ENCODE results near the gene EN2.

EN2 gene

DNA sequence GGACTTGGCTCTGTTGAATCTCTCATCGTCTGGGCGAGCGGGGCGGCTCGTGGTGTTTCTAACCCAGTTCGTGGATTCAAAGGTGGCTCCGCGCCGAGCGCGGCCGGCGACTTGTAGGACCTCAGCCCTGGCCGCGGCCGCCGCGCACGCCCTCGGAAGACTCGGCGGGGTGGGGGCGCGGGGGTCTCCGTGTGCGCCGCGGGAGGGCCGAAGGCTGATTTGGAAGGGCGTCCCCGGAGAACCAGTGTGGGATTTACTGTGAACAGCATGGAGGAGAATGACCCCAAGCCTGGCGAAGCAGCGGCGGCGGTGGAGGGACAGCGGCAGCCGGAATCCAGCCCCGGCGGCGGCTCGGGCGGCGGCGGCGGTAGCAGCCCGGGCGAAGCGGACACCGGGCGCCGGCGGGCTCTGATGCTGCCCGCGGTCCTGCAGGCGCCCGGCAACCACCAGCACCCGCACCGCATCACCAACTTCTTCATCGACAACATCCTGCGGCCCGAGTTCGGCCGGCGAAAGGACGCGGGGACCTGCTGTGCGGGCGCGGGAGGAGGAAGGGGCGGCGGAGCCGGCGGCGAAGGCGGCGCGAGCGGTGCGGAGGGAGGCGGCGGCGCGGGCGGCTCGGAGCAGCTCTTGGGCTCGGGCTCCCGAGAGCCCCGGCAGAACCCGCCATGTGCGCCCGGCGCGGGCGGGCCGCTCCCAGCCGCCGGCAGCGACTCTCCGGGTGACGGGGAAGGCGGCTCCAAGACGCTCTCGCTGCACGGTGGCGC lies at the start of gene EN2:
Gene EN2 (plus strand): TSS at position 19 of the 767 bp plus-strand sequence. CDS start 249 bp downstream, at position 268.
- peak within 1 kb of the TSS; percentile 69 for H3K27ac Mint-ChIP-seq
- peak within 1 kb of the TSS; percentile 50 for H3K4me3 Mint-ChIP-seq
- no peaks in the 10 kb centered on the region for H3K9me3 Mint-ChIP-seq
- H3K27me3 Mint-ChIP-seq (ENCODE audit: low read depth) = peaks cover 75% of the 10 kb centered on the region
- H3K4me1 Mint-ChIP-seq (ENCODE audit: low read depth) = peaks cover 3% of the 10 kb centered on the region
- H3K36me3 Mint-ChIP-seq (ENCODE audit: low read depth) = peaks cover 3% of the 10 kb centered on the region

DNA sequence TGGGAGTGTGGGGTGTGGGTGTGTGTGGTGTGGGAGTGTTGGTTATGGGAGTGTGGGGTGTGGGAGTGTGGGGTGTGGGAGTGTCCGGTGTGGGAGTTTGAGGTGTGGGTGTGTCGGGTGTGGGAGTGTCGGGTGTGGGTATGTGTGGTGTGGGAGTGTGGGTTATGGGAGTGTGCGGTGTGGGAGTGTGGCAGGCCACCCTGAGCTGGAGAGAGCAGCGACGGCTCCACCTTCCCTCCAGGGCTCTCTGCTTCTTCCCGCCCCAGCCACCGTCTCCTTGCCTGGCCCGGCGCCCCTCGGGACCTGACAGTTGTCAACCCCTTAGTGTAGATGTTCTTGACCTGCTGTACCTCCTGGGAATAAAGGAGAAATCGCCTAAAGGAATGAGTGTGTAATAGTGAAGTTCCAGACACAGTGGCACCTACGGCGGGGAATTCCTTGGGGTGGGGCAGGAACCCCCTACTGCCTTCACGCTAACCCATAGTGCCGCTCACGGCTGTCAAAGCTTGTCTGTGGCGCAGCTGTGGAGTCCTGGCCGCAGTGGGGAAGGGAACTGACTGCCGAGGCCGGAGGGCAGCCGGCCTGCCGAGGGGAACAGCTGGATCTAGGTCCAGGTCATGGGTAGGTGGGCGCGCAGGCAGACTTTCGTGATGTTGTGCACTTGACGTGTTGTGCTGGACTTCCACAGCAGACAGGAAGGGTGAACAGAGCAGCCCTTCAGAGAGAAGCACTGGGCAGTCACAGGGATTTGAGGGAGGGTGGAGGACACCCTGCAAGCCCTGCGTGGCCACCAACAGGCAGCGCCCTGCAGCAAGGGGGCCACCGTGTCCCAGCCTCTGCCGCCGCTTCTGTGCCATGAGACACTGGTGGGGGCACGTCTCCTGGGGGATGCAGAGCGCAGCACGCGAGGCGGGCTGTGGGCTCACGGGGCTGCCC lies 49.0 kb upstream of the EN2 start:
- no peaks in the 10 kb centered on the region for H3K36me3 Mint-ChIP-seq (ENCODE audit: low read depth)
- H3K27ac Mint-ChIP-seq = no peak overlapping the region
- no peaks in the 10 kb centered on the region for H3K9me3 Mint-ChIP-seq
- H3K27me3 Mint-ChIP-seq (ENCODE audit: low read depth) = peaks cover 5% of the 10 kb centered on the region
- H3K4me1 Mint-ChIP-seq (ENCODE audit: low read depth) = no peaks in the 10 kb centered on the region
- no peak overlapping the region for H3K4me3 Mint-ChIP-seq

DNA sequence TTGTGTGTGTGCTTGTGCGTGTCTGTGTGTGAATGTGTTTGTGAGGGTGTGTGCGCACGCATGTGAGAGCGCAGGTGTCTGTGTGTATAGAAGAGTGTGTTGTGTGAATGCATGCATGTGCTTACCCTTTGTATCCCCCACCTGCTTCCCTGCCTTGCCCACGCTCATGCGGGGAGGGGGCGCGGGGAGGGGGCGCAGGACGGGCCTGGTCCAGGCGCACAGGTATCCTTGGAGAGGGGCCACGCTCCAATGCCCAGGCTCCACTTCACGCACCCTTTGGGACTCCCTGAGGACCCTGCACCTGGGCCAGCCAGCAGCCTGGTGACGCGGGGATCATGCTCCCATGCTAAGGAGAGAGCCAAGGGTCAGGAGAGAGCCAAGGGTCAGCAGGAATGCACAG lies 47.9 kb upstream of the EN2 start:
- no peak overlapping the region for H3K4me3 Mint-ChIP-seq

DNA sequence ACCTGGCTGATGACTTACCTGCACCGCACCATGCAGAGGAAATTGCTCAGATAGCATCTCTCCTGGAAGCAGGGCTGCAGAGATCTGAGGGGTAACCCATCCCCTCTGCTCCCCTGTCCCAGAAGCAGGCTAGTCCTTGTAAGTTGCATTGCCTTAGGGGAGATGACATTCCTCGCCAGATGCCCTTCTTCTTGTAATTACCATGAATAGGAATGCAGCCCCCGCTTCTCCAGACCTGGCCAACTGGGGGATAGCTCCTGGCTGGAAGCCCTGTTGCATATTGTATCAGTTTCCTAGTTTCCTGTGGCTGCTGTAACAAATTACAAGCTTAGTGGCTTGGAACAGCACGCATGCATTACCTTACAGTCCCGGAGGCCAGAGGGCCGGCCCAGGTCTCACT lies 47.5 kb upstream of the EN2 start:
- Mint-ChIP-seq H3K4me3 (no peak overlapping the region), H3K36me3 (ENCODE audit: low read depth) (no peaks in the 10 kb centered on the region), H3K4me1 (ENCODE audit: low read depth) (no peaks in the 10 kb centered on the region), H3K27me3 (ENCODE audit: low read depth) (peaks cover 5% of the 10 kb centered on the region), H3K27ac (no peak overlapping the region), H3K9me3 (no peaks in the 10 kb centered on the region)

More for the DNA sequence above, 47.9 kb upstream of the EN2 start:
- H3K4me1 Mint-ChIP-seq (ENCODE audit: low read depth) = no peaks in the 10 kb centered on the region
- no peak overlapping the region for H3K27ac Mint-ChIP-seq
- no peaks in the 10 kb centered on the region for H3K36me3 Mint-ChIP-seq (ENCODE audit: low read depth)
- no peaks in the 10 kb centered on the region for H3K9me3 Mint-ChIP-seq
- H3K27me3 Mint-ChIP-seq (ENCODE audit: low read depth) = peaks cover 5% of the 10 kb centered on the region

DNA sequence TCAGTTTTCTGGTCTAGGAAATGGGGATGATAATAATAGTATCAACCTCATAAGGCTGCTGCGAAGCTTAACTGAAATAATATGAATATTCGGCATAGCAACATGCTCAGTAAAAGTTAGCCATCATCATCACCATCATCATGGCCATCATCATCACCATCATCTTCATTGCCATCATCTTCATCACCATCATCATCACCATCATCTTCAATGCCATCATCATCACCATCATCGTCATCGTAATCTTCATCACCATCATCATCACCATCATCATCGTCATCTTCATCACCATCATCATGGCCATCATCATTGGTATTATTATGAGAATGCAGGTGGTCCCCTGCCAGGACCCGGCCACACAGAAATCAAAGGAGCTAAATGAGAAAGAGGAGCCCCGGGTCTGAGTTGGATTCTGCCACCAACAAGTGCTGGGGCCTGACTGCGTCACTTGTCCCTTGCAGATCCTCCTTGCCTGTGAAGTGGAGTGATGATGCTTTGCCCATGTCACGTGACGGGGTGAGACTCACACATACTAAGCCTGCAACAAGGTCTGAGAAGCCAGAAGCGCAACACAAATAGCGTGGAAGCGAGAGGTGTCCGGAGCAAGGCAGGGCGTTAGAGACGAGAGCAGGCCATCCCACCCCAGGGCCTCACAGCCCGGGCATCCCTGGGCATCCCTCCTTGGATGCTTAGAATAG lies 46.1 kb upstream of the EN2 start:
- H3K4me3 Mint-ChIP-seq = no peak overlapping the region
- H3K4me1 Mint-ChIP-seq (ENCODE audit: low read depth) = no peaks in the 10 kb centered on the region
- no peaks in the 10 kb centered on the region for H3K27me3 Mint-ChIP-seq (ENCODE audit: low read depth)
- no peak overlapping the region for H3K27ac Mint-ChIP-seq
- H3K9me3 Mint-ChIP-seq = no peaks in the 10 kb centered on the region
- no peaks in the 10 kb centered on the region for H3K36me3 Mint-ChIP-seq (ENCODE audit: low read depth)

DNA sequence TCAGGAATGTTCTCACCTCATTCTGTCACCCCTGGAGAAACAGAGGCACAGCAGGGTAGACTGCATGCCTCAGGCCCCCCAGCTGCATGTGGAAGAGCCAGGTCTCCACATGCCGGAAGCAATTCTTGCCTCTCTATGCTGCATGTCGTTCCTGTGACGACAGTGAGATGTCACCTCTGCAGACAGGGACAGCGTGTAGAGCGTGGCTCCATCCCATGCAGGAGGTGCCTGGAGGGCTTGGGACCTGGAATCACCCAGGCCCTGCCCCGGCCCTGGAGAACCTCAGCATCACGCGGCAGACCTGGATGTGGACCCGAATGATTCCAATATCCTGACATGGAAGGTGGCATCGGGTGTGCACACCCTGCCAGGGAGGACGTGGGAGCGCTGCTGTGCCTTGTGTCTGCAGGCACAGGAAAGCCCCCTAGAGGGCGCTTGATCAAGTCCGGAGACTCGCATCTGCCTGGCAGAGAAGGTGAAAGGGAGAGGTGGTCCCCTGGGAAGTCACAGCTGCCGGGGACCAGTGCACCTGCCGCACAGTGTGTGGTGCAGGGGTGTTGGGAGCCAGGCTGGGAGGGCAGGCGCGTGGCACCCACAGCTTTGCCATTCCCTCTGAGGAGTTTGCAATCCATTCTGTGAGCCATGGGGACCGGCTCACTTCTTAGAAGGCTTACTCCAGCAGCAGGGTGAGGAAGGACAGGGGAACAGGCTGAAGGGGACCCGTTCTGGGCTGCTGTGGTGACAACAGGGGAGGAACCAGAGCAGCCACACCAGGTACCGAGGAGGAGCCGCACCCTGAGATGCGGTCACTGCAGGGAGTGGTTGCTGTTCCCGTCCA lies 45.3 kb upstream of the EN2 start:
- H3K4me1 Mint-ChIP-seq (ENCODE audit: low read depth) = no peaks in the 10 kb centered on the region
- no peak overlapping the region for H3K4me3 Mint-ChIP-seq
- H3K9me3 Mint-ChIP-seq = no peaks in the 10 kb centered on the region
- no peak overlapping the region for H3K27ac Mint-ChIP-seq
- no peaks in the 10 kb centered on the region for H3K36me3 Mint-ChIP-seq (ENCODE audit: low read depth)
- H3K27me3 Mint-ChIP-seq (ENCODE audit: low read depth) = no peaks in the 10 kb centered on the region

DNA sequence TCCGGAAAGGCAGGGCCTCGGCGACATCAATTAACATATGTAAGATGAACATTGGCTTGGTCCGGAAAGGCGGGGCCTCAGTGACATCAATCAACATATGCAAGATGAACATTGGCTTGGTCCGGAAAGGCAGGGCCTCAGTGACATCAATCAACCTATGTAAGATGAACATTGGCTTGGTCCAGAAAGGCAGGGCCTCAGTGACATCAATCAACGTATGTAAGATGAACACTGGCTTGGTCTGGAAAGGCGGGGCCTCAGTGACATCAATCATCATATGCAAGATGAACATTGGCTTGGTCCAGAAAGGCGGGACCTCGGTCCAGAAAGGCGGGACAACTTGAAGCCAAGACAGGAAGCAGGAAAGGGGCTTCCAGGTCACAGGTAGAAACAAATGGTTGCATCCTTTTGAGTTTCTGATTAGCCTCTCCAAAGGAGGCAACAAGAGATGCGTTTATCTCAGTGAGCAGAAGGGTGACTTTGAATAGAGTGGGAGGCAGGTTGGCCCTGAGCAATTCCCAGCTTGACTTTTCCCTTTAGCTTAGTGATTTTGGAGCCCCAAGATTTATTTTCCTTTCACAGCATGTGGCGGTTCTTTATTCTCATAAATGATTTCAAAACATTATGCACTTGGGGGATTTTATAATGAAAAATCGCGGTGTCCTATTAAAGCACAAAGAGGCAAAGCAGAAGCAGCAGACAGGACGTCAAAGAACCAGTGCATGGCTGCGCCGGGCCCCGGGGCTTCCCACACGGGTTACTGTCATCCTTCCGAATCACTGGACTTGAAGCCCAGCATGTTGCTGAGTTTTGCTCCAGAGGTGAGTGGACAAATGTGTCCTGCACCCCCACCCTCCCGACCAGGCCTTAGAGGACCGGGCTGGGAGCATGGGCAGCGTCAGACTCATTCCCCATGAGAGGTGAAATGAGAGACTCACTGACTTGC lies 43.1 kb upstream of the EN2 start:
- no peaks in the 10 kb centered on the region for H3K9me3 Mint-ChIP-seq
- no peaks in the 10 kb centered on the region for H3K4me1 Mint-ChIP-seq (ENCODE audit: low read depth)
- H3K36me3 Mint-ChIP-seq (ENCODE audit: low read depth) = no peaks in the 10 kb centered on the region
- H3K27ac Mint-ChIP-seq = no peak overlapping the region
- H3K27me3 Mint-ChIP-seq (ENCODE audit: low read depth) = no peaks in the 10 kb centered on the region
- no peak overlapping the region for H3K4me3 Mint-ChIP-seq

DNA sequence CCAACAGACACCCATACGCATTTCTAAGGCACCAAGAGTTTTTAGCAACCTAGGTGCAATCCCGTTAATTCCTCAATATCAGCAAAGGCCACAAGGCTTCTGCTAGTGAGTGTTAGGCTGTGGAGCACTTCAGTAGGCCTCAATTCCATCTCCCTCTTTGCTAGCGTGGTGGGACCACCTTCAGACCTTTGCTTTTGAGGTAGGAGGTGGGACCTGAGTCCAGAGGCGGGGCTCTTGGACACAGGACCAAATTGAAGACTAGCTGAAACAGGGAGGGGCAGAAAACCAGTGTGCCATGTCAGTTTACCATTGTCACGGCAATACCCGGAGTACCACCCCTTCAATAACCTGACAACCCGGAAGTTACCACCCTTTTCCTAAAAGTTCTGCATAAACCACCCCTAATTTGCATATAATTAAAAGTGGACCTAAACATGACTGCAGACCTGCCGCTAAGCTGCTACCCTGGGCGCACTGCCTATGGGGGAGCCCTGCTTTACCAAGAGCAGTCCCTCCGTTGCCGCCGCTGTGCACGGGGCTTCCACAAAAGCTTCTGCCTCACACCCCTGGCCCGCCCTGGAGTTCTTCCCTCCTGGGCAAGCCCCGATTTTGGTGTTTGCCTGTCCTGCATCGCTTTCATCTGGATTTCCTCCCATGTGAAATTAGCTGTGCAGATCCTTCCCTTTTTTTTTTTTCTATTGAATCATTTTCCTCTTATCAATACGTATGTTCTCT lies 41.1 kb upstream of the EN2 start:
- Mint-ChIP-seq H3K4me3 (no peak overlapping the region), H3K27ac (no peak overlapping the region), H3K4me1 (ENCODE audit: low read depth) (no peaks in the 10 kb centered on the region), H3K9me3 (no peaks in the 10 kb centered on the region), H3K27me3 (ENCODE audit: low read depth) (no peaks in the 10 kb centered on the region), H3K36me3 (ENCODE audit: low read depth) (no peaks in the 10 kb centered on the region)

DNA sequence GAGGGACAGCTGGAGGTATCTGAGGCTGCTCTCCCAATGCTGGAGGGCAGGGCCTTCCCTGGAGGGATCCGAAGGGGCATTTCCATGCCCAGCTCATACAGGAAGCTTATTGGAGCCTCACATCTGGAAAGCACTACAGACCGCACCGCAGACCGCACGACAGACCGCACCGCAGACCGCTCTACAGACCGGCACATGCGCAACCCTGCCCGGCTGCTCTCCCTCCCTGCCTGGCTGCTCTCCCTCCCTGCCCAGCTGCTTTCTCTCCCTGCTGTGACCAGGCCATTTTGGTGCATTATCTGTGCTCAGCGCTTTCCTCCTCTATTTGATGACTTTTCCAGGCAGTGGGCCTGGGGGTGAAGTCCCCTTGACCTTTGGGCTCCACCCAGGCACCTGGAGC lies 39.6 kb upstream of the EN2 start:
- Mint-ChIP-seq H3K27ac (no peak overlapping the region), H3K9me3 (no peaks in the 10 kb centered on the region), H3K4me1 (ENCODE audit: low read depth) (no peaks in the 10 kb centered on the region), H3K36me3 (ENCODE audit: low read depth) (no peaks in the 10 kb centered on the region), H3K4me3 (no peak overlapping the region), H3K27me3 (ENCODE audit: low read depth) (no peaks in the 10 kb centered on the region)

DNA sequence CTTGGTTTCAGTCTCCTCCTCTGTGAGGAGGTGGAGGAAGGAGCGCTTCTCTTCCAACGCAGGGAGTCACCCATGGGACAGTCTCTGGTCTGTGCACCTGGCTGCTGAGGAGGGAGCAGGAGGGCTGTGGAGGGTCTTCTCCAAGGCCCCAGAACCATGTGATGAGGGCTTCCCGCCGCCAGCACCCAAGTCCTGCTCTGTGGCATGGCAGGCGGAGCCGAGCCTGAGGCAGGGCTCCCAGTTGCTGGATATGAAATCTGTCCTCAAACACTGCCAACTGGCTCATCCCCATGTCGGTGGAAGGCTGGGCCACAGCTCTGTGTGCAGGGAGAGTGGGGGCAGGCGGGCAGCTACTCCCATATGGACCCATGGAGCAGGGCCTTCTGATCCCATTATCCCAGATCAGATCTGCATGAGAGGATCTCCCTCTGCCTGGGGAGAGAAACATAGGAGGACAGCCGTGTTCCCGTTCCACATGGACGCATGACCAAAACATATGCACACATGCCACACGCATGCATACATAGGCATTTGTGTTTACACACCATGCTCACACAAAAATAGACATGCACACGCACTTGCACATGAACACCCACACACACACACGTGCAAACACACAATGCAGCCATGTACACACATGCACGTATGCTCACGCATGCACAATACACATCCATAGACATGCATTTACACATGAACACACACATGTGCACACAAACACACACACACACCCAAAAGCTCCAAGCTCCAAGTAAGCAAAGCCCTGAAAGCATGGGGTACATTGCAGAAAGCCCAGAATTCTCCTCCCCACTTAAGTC lies 38.8 kb upstream of the EN2 start:
- Mint-ChIP-seq H3K9me3 (no peaks in the 10 kb centered on the region), H3K27ac (no peak overlapping the region), H3K27me3 (ENCODE audit: low read depth) (no peaks in the 10 kb centered on the region), H3K4me3 (no peak overlapping the region), H3K4me1 (ENCODE audit: low read depth) (no peaks in the 10 kb centered on the region), H3K36me3 (ENCODE audit: low read depth) (no peaks in the 10 kb centered on the region)

DNA sequence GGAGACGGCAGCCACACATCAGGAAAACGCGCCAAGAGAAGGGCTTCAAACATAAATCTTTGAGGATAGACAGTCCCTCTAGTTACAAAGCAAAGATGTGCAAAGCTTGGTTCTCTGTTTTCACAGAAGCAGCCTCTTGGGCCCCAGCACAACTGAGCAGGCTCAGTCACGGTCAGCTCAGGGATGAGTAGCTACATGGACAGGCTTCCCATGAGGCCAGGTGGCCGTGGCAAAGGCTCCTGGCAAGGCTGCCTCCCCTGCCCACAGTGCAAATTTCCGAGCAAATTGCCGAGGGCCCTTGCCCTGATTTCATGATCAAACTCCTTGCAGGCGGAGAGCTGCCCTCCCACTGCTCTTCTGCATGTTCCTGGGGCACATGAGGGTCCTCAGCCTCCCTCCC lies 37.8 kb upstream of the EN2 start:
- Mint-ChIP-seq H3K4me1 (ENCODE audit: low read depth) (no peaks in the 10 kb centered on the region), H3K27ac (no peak overlapping the region), H3K9me3 (no peaks in the 10 kb centered on the region), H3K36me3 (ENCODE audit: low read depth) (no peaks in the 10 kb centered on the region), H3K4me3 (no peak overlapping the region), H3K27me3 (ENCODE audit: low read depth) (no peaks in the 10 kb centered on the region)

DNA sequence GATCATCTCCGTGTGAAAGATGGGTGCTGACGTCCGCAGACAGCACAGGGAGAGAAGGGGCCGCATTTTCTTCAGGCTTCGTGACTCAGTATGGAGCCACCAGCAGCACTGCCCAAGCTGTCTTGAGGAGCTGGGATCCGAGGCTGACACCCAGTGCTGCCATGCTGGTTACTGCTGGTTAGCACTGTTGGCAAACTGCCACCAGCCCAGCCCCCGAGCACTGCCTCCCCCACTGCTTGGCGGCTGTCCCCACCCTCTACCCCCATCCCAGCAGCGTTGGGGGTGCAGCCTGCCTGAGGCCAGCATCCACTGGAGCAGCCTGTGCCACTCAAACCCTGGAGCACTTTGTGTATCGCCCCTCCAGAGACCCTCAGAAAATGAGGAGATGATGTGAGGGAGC lies 35.8 kb upstream of the EN2 start:
- H3K36me3 Mint-ChIP-seq (ENCODE audit: low read depth) = no peaks in the 10 kb centered on the region
- H3K4me1 Mint-ChIP-seq (ENCODE audit: low read depth) = no peaks in the 10 kb centered on the region
- no peak overlapping the region for H3K27ac Mint-ChIP-seq
- no peaks in the 10 kb centered on the region for H3K9me3 Mint-ChIP-seq
- no peaks in the 10 kb centered on the region for H3K27me3 Mint-ChIP-seq (ENCODE audit: low read depth)
- no peak overlapping the region for H3K4me3 Mint-ChIP-seq

Data from T-helper 1 cell treated with Interleukin-12 subunit alpha and Interleukin-12 subunit beta and Interleukin-4 antibody, amounts not matched to agents 30 μg/mL and 1 μg/mL, for 36 hours (primary cell).